DND-41 (cell line): ENCODE measurements around the gene ABCA7.

Source experiments
- EZH2 ChIP-seq: IDR thresholded peaks from 3 replicates; pipeline ENCODE4 v1.6.1; 2012; ENCODE audit warnings: borderline replicate concordance, low read depth, mild to moderate bottlenecking, moderate library complexity, low read length, inconsistent platforms; ENCODE audit not compliant: severe bottlenecking
- TF ChIP-seq, protein P1 (sequence below): IDR thresholded peaks from 2 replicates; pipeline ENCODE4 v1.5.1; 2012; ENCODE audit warnings: borderline replicate concordance, low read length, moderate library complexity, mild to moderate bottlenecking; ENCODE audit not compliant: poor library complexity, severe bottlenecking; ENCODE audit errors: extremely low read depth

GRCh38 chr19:1020868-1021425 is 19.0 kb upstream of the ABCA7 start, which contains the start of gene TMEM259:
- TF ChIP-seq, protein P1, sequence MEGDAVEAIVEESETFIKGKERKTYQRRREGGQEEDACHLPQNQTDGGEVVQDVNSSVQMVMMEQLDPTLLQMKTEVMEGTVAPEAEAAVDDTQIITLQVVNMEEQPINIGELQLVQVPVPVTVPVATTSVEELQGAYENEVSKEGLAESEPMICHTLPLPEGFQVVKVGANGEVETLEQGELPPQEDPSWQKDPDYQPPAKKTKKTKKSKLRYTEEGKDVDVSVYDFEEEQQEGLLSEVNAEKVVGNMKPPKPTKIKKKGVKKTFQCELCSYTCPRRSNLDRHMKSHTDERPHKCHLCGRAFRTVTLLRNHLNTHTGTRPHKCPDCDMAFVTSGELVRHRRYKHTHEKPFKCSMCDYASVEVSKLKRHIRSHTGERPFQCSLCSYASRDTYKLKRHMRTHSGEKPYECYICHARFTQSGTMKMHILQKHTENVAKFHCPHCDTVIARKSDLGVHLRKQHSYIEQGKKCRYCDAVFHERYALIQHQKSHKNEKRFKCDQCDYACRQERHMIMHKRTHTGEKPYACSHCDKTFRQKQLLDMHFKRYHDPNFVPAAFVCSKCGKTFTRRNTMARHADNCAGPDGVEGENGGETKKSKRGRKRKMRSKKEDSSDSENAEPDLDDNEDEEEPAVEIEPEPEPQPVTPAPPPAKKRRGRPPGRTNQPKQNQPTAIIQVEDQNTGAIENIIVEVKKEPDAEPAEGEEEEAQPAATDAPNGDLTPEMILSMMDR: no peak
- no peak for TF ChIP-seq EZH2
